Stimulated activated CD4-positive, alpha-beta T cell treated with anti-CD3 and anti-CD28 coated beads, Interleukin-12 subunit alpha, Interleukin-12 subunit beta, amount 100 ng/mL, for 48 hours (primary cell): ENCODE data around the gene ZNF525.
"Not testable (repeated sequence)": the region's sequence is repeated elsewhere in the genome, so short reads cannot be mapped to it uniquely, and the experiment has no call there.

Experiments
- DNase-seq, 3 donors: peaks; one replicate each; pipeline ENCODE4 v3.0.0-alpha.2; 2020; ENCODE audit warnings: low read depth in 2 of 3, low spot score in 1 of 3

ZNF525 gene

GRCh38 chr19:53365134-53365898 lies at the start of gene ZNF525:
TSS of gene ZNF525 (plus strand) at chr19:53365705. CDS start at chr19:53372282, 6,577 bp downstream.
- DNase-seq: peak; percentile 89 to 94 (median 94)

DNA sequence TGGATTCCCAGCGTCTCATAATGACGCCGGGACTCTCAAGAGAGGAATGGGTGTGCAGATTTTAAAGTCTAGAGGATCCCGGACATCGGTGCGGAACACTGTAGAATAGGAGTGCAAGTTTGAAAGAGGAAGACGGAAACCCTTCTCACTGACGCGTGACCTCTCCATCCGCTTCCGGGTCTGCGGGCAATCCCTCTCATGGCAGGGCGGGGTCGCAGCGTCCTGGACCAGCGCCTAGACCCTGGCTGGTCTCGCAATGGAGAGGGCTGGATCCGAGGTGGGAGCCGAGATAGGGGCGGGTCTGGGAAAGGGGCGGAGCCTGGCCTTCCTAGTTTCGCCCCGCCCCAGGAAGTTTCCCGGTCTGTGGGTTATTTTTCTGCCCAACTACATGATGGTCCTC lies 36.5 kb upstream of the ZNF525 start:
- DNase-seq: no peak

DNA sequence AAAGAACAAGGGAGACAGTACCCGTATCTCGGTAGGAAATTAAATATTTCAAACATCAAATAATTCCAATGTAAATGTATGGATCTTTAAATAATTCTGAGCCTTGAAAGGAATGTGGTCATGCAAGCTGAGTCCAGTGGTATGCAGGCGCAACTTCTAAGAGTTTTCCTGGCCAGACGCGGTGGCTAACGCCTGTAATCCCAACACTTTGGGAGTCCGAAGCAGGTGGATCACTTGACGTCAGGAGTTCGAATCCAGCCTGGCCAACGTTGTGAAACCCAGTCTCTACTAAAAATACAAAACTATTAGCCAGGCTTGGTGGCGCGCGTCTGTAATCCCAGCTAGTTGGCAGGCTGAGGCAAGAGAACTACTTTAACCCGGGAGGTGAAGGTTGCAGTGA lies 33.0 kb upstream of the ZNF525 start:
- DNase-seq: no peak

DNA sequence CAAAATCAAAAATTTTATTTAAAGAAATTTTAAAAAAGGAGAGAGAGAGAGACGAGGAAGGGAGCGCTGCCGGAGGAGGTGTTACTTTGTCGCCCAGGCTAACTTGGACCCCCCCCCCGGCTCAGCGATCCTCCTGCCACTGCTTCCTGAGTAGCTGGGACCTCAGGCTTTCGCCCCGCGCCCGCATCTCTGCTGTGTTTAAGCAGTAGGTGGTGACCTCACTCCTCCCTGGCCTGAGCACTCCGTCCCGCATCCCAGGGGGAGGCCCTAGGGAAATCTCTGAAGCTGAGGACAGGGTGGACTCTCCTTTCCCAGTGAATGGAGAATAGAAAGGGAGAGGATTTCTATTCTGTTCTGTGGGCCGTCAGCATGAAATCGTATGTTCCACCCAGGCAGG lies 32.4 kb upstream of the ZNF525 start:
- no peak for DNase-seq

DNA sequence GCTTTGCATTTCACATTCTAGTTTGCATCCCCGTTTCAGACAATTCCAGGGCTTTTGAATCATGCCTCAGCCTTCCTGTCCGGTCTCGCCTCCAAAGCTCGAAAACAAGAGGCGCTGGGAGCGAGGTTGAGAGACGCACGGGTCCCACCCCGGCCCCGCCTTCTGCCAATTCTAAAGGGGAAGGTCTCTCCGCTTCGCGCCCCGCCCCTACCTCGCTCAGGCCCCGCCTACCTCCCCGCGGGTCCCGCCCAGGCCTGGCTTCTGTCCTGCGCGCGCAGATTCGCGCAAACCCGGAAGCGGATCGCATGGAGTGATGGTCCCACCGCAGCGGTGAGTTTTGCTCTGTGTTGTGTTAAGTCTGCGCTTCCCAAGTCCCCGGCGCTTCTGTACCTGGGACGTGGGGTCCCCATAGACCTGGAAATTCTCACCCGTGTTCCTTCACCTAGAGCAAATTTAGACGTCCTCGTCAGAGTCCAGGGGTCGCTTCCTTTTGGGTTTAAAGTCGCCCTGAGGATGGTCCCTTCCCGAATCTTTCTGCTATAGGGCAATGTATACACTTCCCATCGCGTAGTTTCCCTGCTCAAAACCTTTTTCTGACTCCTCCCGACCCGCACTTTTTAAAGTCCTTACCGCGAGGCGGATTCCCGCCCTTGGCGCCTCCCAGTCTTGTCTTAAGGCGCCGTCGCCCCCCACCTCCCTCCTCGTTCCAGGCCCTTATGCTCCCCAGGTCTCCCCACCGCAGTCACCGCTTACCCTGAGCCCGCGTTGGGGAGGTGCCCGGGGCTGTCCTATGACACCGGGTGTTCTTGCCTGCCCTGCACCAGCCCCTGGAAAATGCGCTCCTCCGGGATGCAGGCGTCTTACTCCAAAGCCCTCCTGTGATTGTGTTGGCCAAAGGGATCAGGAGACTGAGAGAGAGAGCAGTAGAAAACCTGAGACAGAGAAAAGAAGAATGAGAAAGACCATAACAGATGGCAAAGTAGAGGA lies 31.7 kb upstream of the ZNF525 start, which contains the start of gene ZNF845:
ZNF845 (plus strand) TSS at position 287 of the 987 bp plus-strand sequence. CDS start 7,559 bp downstream, outside the sequence.
- DNase-seq: peak; percentile 91 to 93 (median 91)

- DNase-seq: not testable (repeated sequence)
Measured at GRCh38 chr19:53344403-53344802, 21.1 kb upstream of the ZNF525 start.

- no peak for DNase-seq
Measured at GRCh38 chr19:53355739-53356138, 9.8 kb upstream of the ZNF525 start.

GRCh38 chr19:53357821-53358581 lies 7.5 kb upstream of the ZNF525 start:
- DNase-seq: no peak

DNA sequence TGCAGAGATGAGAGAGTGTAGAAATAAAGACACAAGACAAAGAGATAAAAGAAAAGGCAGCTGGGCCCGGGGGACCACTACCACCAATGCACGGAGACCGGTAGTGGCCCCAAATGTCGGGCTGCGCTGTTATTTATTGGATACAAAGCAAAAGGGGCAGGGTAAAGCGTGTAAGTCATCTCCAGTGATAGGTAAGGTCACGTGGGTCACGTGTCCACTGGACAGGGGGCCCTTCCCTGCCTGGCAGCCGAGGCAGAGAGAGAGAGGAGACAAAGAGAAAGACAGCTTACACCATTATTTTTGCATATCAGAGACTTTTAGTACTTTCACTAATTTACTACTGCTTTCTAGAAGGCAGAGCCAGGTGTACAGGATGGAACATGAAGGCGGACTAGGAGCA lies 5.4 kb upstream of the ZNF525 start:
- DNase-seq: not testable (repeated sequence)

DNA sequence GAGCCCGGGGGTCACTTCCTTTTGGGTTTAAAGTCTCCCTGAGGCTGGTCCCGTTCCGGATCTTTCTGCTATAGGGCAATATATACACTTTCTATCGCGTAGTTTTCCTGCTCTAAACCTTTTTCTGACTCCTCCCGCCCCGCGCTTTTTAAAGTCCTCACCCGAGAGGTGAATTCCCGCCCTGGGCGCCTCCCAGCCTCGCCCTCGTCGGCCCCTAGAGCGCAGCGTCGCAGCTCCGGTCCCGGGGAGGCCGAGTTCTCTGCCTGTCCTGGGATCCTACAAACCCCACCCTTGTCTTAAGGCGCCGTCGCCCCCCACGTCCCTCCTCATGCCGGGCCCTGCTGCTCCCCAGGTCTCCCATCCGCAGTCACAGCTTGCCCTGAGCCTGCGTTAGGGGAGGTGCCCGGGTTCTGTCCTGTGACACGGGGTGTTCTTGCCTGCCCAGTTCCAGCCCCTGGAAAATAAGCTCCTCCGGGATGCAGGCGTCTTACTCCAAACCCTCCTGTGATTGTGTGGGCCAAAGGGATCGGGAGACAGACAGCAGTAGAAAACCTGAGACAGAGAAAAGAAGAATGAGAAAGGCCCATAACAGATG lies 491 bp downstream of the ZNF525 start:
- peak; percentile 7 to 28 (median 27) for DNase-seq

- DNase-seq: no peak
Measured at GRCh38 chr19:53372196-53372595, 6.7 kb downstream of the ZNF525 start.

DNA sequence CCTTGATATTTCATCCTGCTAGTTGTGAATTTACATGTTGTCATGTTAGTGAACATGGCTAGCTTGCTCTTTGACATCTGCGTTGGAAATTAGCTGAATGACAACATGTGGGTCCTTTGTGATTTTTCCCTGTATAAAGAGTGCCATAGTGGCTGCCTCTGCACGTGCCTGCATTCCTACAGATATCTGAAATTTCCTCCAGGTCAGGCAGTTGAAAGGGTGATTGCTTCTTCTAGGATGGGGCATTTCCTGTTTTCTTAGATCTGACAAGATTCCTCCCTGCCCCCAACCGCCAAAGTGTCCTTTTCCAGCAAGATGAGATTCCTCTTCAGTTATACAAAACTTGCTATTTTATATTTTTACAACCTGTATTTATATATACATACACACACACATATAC lies 8.8 kb downstream of the ZNF525 start:
- DNase-seq: no peak

GRCh38 chr19:53374743-53375142 lies 9.2 kb downstream of the ZNF525 start:
- DNase-seq: no peak

DNA sequence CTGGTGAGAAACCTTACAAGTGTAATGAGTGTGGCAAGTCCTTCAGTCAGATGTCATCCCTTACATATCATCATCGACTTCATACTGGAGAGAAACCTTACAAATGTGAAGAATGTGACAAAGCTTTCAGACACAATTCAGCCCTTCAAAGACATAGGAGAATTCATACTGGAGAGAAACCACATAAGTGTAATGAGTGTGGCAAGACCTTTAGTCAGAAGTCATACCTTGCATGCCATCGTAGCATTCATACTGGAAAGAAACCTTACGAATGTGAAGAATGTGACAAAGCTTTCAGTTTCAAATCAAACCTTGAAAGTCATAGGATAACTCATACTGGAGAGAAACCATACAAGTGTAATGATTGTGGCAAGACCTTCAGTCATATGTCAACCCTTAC lies 15.9 kb downstream of the ZNF525 start:
- DNase-seq: no peak

DNA sequence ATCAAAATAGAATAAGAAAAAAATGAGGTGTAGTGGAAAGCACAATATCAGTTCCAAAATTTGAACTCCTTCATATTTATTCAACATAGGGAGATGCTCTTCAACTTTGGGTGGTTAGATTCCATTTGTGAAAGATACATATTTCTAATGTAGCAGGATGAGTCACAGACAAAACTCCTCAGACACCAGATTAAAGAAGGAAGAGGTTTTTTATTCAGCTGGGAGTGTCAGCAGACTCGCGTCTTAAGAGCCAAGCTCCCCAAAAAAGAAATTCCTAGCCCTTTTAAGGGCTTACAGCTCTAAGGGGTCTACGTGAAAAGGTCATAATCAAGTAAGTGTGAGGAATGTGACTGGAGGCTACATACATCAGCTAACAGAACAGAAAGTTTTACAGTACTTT lies 22.7 kb downstream of the ZNF525 start:
- DNase-seq: no peak

- no peak for DNase-seq
Measured at GRCh38 chr19:53388904-53389303, 23.4 kb downstream of the ZNF525 start.

- no peak for DNase-seq
Measured at GRCh38 chr19:53389571-53389970, 24.1 kb downstream of the ZNF525 start.

DNA sequence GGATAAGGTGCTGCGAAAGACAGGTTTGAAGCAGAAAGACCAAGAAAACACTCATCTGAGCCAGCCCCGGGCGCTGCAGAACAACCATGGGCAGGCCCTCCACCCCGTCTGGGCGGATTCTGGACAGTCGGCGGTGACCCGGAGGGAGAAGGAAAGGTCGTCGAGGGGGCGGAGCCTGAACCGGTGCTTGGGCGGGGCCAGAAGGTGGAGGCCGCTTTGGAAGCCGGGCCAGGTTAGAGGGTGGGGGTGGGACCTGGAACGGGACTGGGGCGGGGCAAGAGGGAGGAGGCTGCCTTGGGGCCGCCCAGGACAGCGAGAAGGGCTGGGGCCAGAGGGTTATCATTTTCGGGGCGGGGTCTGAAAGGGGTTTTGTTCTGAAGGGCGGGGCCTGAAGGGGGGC lies 24.5 kb downstream of the ZNF525 start:
- no peak for DNase-seq

GRCh38 chr19:53394522-53394973 lies 29.0 kb downstream of the ZNF525 start:
- DNase-seq: no peak

- DNase-seq: peak; percentile 93 to 96 (median 94)
Measured at GRCh38 chr19:53394974-53395839, 29.7 kb downstream of the ZNF525 start, which contains the start of gene ZNF765. TSS of gene ZNF765 (plus strand) at chr19:53395149. CDS start at chr19:53398016, 2,867 bp downstream.
